Activated CD8-positive, alpha-beta memory T cell treated with anti-CD3 and anti-CD28 coated beads for 1 hour (primary cell): ENCODE measurements around the gene LONRF2.

Source experiments
- DNase-seq, 2 donors: peaks; one replicate each; pipeline ENCODE4 v3.0.0-alpha.2; 2020; ENCODE audit warnings: low read depth in 1 of 2; ENCODE audit errors: extremely low read depth in 1 of 2

Gene LONRF2

GRCh38 chr2:100276716-100277115, 45.6 kb downstream of the LONRF2 start:
- DNase-seq, result no peak

GRCh38 chr2:100275200-100275589, 47.1 kb downstream of the LONRF2 start:
- DNase-seq, result no peak

- no peak for DNase-seq
These were observed 47.6 kb downstream of the LONRF2 start for GRCh38 chr2:100274566-100275199.

GRCh38 chr2:100274076-100274475, 48.2 kb downstream of the LONRF2 start:
- DNase-seq, result no peak

GRCh38 chr2:100273387-100273786, 48.9 kb downstream of the LONRF2 start:
- DNase-seq, result no peak

- no peak for DNase-seq
These were observed 49.4 kb downstream of the LONRF2 start for GRCh38 chr2:100272841-100273329.

- no peak for DNase-seq
These were observed 51.1 kb downstream of the LONRF2 start for GRCh38 chr2:100271210-100271609.

GRCh38 chr2:100270381-100271146, 51.7 kb downstream of the LONRF2 start:
- no peak for DNase-seq

GRCh38 chr2:100269889-100270288, 52.4 kb downstream of the LONRF2 start:
- DNase-seq, result no peak

- DNase-seq, result no peak
These were observed 53.3 kb downstream of the LONRF2 start for GRCh38 chr2:100268986-100269385.

- no peak for DNase-seq
These were observed 54.5 kb downstream of the LONRF2 start for GRCh38 chr2:100267751-100268150.

GRCh38 chr2:100266126-100266525, 56.2 kb downstream of the LONRF2 start:
- no peak for DNase-seq

GRCh38 chr2:100265226-100265625, 57.1 kb downstream of the LONRF2 start:
- no peak for DNase-seq

- DNase-seq, result no peak
These were observed 57.6 kb downstream of the LONRF2 start for GRCh38 chr2:100264651-100265050.

- DNase-seq, result no peak
These were observed 58.2 kb downstream of the LONRF2 start for GRCh38 chr2:100264121-100264520.

- DNase-seq, result peak; percentile 11 to 50
These were observed 59.6 kb downstream of the LONRF2 start for GRCh38 chr2:100262555-100263320.

- no peak for DNase-seq
These were observed 60.3 kb downstream of the LONRF2 start for GRCh38 chr2:100262046-100262445.

GRCh38 chr2:100260712-100261620, 61.3 kb downstream of the LONRF2 start:
- no peak for DNase-seq

- DNase-seq, result no peak
These were observed 63.2 kb downstream of the LONRF2 start for GRCh38 chr2:100259106-100259505.

GRCh38 chr2:100257939-100258338, 64.4 kb downstream of the LONRF2 start:
- no peak for DNase-seq

GRCh38 chr2:100256849-100257248, 65.5 kb downstream of the LONRF2 start:
- DNase-seq, result no peak
